SIG-M5 treated with dmso at 0.1 percent for 504 hours (cell line): ENCODE results near the gene DBNL.

Experiments
- DNase-seq: peaks from one replicate; lab custom pipeline; 2025; ENCODE audit not compliant: unreplicated experiment; lab: John Stamatoyannopoulos, UW

Gene DBNL

DNA sequence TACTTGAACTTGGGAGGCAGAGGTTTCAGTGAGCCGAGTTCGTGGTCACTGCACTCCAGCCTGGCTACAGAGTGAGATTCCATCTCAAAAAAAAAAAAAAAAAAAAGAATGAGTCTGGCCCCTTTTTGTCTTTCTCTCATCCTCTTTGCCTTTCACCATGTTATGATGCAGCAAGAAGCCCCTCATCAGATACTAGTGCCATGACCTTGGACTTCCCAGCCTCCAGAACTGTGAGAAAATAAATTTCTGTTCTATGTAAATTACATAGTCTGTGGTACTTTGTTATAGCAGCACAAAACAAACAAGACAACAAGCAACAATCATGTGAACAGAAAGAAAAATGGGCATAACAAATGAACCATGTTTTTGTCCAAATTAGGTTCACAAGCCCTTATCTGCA lies 2.3 kb upstream of the DBNL start:
- DNase-seq, result no peak

- no peak for DNase-seq
Measured at GRCh38 chr7:44043902-44044301, 600 bp upstream of the DBNL start.

DNA sequence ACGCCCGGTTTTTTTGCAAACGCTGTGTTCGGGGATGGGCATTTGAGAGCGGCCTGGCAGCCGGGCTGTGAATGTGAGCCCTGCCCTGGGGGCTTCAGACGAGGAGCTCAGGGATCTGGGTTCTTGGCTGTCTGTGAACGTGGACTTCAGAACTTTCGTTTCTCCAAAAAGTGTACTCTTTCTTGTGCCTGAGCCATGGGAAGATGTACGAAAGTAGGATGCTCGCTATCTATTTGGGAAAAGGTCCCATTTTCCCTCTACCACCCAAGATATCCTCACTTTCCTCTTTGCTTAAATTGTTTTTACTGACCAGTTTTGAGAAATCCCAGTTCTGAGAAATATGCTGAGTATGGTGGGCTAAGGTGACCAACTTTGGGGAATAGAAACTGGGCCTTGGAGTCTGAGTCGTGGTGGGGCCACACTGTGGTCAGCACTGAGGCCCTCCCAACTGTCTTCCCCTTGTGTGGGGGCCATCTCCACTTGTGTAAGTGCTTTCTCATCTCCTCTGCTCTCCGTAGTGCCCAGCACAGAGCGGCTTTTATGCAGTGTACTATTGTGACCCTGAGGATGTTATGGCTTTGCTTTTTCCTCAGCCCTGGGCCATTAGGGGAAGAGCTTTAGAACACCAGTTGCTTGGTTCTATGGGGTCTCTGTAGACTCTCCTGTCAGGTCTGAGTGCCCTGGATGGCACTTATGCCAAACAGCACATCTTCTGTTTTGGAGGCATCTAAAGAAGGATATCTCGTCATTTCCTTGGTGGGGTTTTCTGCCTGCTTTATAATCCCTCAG lies 918 bp downstream of the DBNL start:
- DNase-seq, result peak; percentile 38

GRCh38 chr7:44046321-44047061 lies 2.0 kb downstream of the DBNL start:
- peak; percentile 95 for DNase-seq

DNA sequence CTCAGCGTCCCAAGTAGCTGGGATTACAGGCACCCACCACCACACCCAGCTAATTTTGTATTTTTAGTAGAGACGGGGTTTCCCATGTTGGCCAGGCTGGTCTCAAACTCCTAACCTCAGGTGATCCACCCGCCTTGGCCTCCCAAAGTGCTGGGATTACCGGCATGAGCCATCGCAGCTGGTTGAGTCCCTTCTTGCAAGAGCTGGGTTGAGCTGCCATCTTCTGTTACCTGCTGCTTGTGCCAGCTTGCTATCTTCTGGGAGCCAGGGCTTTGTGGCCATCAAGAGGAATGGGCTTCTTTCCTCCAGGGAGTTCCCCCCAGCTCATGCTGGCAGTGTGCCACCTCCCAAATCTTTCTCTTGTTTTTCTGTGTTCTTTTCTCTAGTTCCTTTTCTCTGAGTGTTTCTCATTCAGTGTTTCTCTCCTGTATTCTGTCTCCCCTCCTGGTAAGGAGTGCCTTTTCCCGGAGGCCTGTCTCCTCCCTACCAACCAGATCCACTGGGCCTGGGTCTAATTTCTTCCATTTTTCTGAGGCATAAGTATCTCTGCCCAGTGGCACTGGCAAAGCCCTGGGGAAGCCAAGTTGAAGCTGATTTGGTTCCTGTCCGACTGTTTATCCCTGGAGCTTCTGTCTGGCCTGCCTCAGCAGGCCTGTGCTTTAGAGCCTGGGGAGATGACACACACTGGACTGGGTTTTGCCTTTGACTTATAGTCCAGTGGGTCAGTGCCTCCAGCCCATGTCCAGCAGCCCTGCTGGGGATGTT lies 3.7 kb downstream of the DBNL start:
- DNase-seq, result no peak

GRCh38 chr7:44050121-44050914 lies 5.8 kb downstream of the DBNL start:
- no peak for DNase-seq

DNA sequence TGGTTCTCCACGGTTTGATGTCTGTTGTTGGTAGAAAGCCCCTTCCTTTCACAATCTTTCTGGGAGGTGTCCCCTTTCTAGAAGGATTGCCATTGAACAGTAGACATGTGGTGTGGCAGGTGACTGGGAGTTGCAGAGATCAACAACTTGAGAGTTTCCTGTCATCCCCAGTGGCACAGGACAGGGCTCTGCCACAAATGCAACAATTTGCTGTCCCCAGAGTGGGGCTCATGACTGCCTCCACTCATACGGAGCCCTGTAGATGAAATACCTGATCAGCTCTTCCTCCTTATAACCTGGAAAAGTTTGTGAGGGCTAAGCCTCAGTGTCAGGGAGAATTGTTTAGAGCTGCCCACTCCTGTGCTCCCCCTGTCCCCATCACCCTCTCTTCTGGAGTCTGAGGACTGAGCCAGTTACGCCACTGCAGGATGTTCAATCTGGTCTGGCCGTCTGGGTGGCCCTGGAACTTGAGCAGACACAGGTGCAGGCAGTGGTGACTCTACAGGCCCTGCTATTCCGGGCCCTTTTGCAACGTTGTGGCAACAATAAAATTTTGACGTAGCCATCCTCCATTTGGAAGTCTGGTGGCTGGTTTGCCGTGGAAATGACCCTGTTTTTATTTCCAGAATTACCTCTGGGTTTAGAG lies 6.5 kb downstream of the DBNL start:
- DNase-seq, result no peak

DNA sequence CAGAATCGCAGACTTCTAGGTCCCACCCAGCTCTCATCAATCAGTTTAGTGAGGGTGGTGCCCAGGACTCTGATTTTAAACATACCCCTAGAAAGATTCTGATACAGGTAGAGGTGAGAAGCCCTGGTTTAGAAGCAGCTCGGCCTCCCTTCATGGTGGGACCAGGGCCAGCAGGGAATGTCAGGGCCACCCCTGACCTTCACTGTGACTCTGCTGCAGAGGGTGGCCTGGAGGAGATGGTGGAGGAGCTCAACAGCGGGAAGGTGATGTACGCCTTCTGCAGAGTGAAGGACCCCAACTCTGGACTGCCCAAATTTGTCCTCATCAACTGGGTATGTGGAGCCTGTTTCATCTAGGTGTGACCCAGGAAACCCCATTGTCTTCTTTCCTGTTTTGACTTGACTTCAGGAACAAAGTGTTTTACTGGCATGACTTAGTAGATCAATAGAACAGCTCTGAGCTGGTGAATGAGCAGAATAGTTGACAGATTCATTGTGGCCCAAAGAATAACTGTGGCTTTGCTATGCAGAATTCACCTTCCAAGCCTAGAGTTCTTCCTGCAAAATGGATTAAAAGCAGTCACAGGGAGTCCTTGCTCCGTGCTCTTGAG lies 7.2 kb downstream of the DBNL start:
- DNase-seq, result no peak

- DNase-seq, result no peak
Measured at GRCh38 chr7:44052771-44053365, 8.4 kb downstream of the DBNL start.

DNA sequence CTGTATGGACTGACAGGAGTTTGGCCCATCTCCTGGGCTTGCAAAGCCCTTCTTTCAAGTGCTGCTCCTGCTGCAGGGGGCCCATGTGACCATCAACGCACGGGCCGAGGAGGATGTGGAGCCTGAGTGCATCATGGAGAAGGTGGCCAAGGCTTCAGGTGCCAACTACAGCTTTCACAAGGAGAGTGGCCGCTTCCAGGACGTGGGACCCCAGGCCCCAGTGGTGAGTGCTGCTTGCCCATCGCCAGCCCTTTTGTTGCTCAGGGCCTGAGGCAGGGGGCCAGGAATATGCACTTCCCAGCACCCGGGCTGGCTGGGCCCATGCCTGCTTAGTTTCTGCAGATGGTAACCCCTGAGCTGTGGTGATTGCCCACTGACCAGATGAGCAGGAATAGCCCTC lies 12.2 kb downstream of the DBNL start:
- no peak for DNase-seq

DNA sequence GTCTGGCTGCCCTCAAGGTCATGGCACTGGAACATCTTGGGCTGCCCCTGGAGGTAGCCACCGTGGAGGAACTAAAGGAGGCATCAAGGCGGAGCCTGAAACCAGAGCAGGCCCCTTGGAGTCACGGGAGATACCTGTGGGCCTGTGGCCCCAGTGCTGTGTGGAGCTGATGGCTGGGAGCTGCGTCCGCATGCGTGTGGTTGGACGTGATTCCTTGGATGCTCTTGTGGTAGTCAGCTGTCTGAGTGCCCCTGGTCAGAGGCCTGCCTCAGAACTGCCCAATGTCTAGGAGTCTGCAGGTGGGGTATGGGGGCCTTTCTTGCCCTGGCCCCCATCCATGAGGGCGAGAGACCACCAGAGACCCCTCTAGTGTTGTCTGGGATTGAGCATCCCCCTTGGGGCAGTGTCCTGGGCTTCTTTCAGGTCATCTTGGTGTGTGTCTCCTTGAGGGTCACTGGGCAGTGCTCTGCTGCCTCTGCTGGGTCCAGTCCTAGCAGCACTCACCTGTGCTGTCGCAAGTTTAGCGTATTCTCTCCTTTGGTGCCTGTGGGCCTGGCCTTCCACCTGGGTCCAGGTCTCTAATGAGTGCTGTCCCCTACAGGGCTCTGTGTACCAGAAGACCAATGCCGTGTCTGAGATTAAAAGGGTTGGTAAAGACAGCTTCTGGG lies 12.8 kb downstream of the DBNL start:
- DNase-seq, result no peak

- no peak for DNase-seq
Measured at GRCh38 chr7:44057849-44058758, 13.6 kb downstream of the DBNL start.

DNA sequence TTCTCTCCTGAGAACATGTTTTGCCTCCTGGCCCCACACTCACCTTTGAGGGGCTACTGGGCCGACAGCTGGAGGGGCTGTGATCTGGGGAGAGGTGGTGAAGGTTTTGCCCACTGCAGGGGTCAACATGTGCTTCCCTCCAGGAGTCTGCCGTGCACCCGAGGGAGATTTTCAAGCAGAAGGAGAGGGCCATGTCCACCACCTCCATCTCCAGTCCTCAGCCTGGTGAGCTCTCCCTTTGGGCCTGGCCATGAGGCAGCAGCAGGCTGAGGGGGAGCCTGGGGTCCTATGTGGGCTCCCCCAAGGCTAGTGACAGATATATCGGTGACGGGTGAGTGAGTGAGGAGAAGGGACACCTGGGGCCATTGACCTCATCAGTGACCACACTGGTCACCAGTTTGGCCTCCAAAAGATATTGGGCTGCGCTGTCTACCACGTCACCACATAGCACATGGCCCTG lies 14.3 kb downstream of the DBNL start:
- DNase-seq, result no peak

GRCh38 chr7:44059219-44060090 lies 15.0 kb downstream of the DBNL start:
- DNase-seq, result no peak

DNA sequence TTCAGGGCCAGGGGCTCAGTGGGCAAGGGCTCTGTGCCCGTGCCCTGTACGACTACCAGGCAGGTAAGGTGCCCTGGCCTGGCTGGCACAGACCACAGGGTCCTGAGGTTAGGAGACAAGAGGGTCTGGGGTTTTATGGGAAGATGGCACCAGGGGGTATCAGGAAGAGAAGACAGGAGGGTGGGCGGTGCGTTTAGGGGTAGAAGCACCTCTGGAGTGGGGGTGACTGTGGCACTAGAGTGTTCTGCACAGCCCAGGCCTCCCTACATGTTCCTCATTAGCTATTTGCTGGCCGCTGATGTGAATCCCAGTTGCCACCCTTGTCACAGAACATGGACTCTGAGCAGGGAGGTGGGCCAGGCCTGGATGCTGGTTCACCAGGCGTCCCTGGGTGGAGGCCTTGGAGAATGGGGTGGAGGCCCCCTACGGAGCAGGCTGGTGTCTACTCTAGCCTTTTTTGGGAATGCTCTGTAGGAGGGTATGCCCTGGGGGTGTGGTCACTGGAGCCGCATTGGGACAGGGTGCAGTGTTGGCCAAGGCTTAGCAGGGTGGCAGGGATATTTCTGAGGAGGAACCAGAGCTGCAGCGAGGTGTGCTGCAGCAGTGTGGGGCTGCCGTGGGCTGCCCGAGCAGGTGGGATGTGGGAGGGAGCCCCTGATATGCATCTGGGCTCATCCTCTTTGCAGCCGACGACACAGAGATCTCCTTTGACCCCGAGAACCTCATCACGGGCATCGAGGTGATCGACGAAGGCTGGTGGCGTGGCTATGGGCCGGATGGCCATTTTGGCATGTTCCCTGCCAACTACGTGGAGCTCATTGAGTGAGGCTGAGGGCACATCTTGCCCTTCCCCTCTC lies 15.8 kb downstream of the DBNL start:
- DNase-seq, result no peak
